HUES64 (cell line): Measurements from ENCODE around the gene JAGN1.
"Not testable (repeated sequence)": the region's sequence is repeated elsewhere in the genome, so short reads cannot be mapped to it uniquely, and the experiment has no call there.

ENCODE experiments used
- H3K27ac ChIP-seq: 2 replicates; pipeline ENCODE4 v1.7.0; 2013; ENCODE audit warnings: low read depth, low read length, inconsistent platforms
- H3K27me3 ChIP-seq: 2 replicates; pipeline ENCODE4 v1.6.1; 2013; ENCODE audit warnings: mild to moderate bottlenecking, low read length; ENCODE audit not compliant: insufficient read depth
- H3K36me3 ChIP-seq: 2 replicates; pipeline ENCODE4 v1.6.1; 2013; ENCODE audit warnings: mild to moderate bottlenecking, low read length; ENCODE audit not compliant: insufficient read depth
- H3K4me1 ChIP-seq: 2 replicates; pipeline ENCODE4 v1.6.1; 2013; ENCODE audit warnings: mild to moderate bottlenecking, low read length, moderate library complexity; ENCODE audit not compliant: insufficient read depth
- H3K4me3 ChIP-seq: 2 replicates; pipeline ENCODE4 v1.5.1; 2013; ENCODE audit warnings: mild to moderate bottlenecking, low read length, moderate library complexity
- H3K9ac ChIP-seq: 2 replicates; pipeline ENCODE4 v1.6.1; 2013; ENCODE audit warnings: mild to moderate bottlenecking, low read depth, low read length
- H3K9me3 ChIP-seq: 2 replicates; pipeline ENCODE4 v1.6.1; 2013; ENCODE audit warnings: low read depth, low read length; ENCODE audit not compliant: insufficient read depth
- WGBS: fragments of 150-250, 120-280 bp; methylation state at CpG from one replicate; pipeline ENCODE4 v1.1.7; 2013; ENCODE audit warnings: missing lambda C conversion rate; 5-methylcytosine and 5-hydroxymethylcytosine counted together

Gene JAGN1

DNA sequence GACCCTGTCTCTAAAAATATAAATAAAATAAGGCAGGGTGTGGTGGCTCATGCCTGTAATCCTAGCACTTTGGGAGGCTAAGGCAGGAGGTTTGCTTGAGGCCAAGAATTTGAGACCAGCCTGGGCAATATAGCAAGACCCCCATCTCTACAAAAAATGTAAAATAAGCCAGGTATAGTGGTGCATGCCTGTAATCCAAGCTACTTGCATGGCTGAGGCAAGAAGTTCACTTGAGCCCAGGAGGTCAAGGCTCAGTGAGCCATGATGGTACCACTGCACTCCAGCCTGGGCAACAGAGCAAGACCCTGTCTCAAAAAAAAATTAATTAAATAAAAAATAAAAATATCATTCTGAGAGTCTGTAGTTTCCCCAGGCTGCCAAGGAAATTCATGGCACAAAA is 4.1 kb upstream of the JAGN1 start:
- H3K27ac ChIP-seq = no peak overlapping the region

DNA sequence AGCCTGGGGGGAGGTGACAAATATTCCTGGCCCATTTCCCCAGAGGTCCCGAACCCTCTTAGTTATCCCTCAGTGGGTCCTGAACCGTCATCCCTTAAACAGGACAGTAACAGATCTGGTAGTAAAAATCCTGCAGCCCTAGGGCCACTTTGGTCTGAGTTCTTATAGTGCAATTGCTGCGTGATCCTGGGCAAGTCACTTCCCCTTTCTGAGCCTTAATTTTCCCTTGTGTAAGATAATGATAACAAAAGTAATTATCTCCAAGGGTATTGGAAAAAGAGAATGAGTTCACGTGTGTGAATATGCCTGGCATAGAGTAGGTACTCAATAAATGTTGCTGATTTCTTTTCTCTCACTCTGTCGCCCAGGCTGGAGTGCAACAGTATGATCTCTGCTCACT is 2.9 kb upstream of the JAGN1 start:
- no peaks in the 10 kb centered on the region for H3K9me3 ChIP-seq
- H3K27ac ChIP-seq = no peak overlapping the region
- H3K4me1 ChIP-seq = no peaks in the 10 kb centered on the region
- H3K4me3 ChIP-seq = no peak overlapping the region
- H3K27me3 ChIP-seq = no peaks in the 10 kb centered on the region
- peaks cover 3% of the 10 kb centered on the region for H3K36me3 ChIP-seq
- 90% methylated on average over 5 of the region's 5 CpGs for WGBS
- no peak overlapping the region for H3K9ac ChIP-seq

More for the DNA sequence above, 4.1 kb upstream of the JAGN1 start:
- Histone ChIP-seq H3K27me3 (no peaks in the 10 kb centered on the region), H3K36me3 (no peaks in the 10 kb centered on the region), H3K9me3 (no peaks in the 10 kb centered on the region), H3K4me1 (no peaks in the 10 kb centered on the region), H3K9ac (no peak overlapping the region), H3K4me3 (no peak overlapping the region)

- Histone ChIP-seq H3K27ac (no peak overlapping the region), H3K4me1 (no peaks in the 10 kb centered on the region), H3K9ac (no peak overlapping the region), H3K27me3 (no peaks in the 10 kb centered on the region), H3K9me3 (no peaks in the 10 kb centered on the region), H3K36me3 (peaks cover 13% of the 10 kb centered on the region), H3K4me3 (no peak overlapping the region)
- WGBS = 91% methylated on average over 3 of the region's 3 CpGs
Observed at GRCh38 chr3:9888540-9888939, 1.9 kb upstream of the JAGN1 start.

- Histone ChIP-seq H3K9ac (no peak overlapping the region), H3K9me3 (no peaks in the 10 kb centered on the region), H3K27me3 (no peaks in the 10 kb centered on the region), H3K36me3 (peaks cover 21% of the 10 kb centered on the region), H3K4me3 (no peak overlapping the region), H3K4me1 (no peaks in the 10 kb centered on the region), H3K27ac (no peak overlapping the region)
- 86% methylated on average over 3 of the region's 5 CpGs for WGBS
Observed at GRCh38 chr3:9889405-9889804, 1.0 kb upstream of the JAGN1 start.

- no peaks in the 10 kb centered on the region for H3K27me3 ChIP-seq
- H3K27ac ChIP-seq = peak overlapping the region; percentile 86
Observed at GRCh38 chr3:9891072-9891622, 737 bp downstream of the JAGN1 start.

GRCh38 chr3:9893739-9894138 is 3.3 kb downstream of the JAGN1 start:
- Histone ChIP-seq H3K4me3 (no peak overlapping the region), H3K9ac (no peak overlapping the region), H3K9me3 (no peaks in the 10 kb centered on the region), H3K27me3 (no peaks in the 10 kb centered on the region), H3K36me3 (peaks cover 24% of the 10 kb centered on the region), H3K4me1 (no peaks in the 10 kb centered on the region), H3K27ac (no peak overlapping the region)
- WGBS = 94% methylated on average over 1 of the region's 1 CpG

More at GRCh38 chr3:9891072-9891622, 737 bp downstream of the JAGN1 start:
- Histone ChIP-seq H3K9me3 (no peaks in the 10 kb centered on the region), H3K4me3 (peak overlapping the region; percentile 86), H3K4me1 (no peaks in the 10 kb centered on the region), H3K36me3 (peaks cover 24% of the 10 kb centered on the region), H3K9ac (peak overlapping the region; percentile 93)
- WGBS = 11% methylated on average over 11 of the region's 12 CpGs

- H3K4me1 ChIP-seq, H3K27me3 ChIP-seq: not testable (repeated sequence)
Observed at GRCh38 chr3:9895715-9896114, 5.3 kb downstream of the JAGN1 start.

GRCh38 chr3:9896755-9897407 is 6.5 kb downstream of the JAGN1 start:
- 97% methylated on average over 10 of the region's 10 CpGs for WGBS
- peaks cover 24% of the 10 kb centered on the region for H3K36me3 ChIP-seq
- not testable (repeated sequence) for H3K4me1 ChIP-seq, H3K4me3 ChIP-seq, H3K27me3 ChIP-seq, H3K27ac ChIP-seq, H3K9ac ChIP-seq, H3K9me3 ChIP-seq

More at GRCh38 chr3:9895715-9896114, 5.3 kb downstream of the JAGN1 start:
- H3K27ac ChIP-seq, H3K4me3 ChIP-seq, H3K9me3 ChIP-seq, H3K9ac ChIP-seq: not testable (repeated sequence)
- 93% methylated on average over 3 of the region's 3 CpGs for WGBS
- H3K36me3 ChIP-seq = peaks cover 24% of the 10 kb centered on the region

- Histone ChIP-seq H3K9me3 (no peaks in the 10 kb centered on the region), H3K4me1 (peaks cover 7% of the 10 kb centered on the region), H3K27me3 (no peaks in the 10 kb centered on the region), H3K27ac (no peak overlapping the region), H3K9ac (no peak overlapping the region), H3K4me3 (no peak overlapping the region), H3K36me3 (peaks cover 19% of the 10 kb centered on the region)
- 79% methylated on average over 4 of the region's 4 CpGs for WGBS
Observed at GRCh38 chr3:9897408-9898372, 7.3 kb downstream of the JAGN1 start.

DNA sequence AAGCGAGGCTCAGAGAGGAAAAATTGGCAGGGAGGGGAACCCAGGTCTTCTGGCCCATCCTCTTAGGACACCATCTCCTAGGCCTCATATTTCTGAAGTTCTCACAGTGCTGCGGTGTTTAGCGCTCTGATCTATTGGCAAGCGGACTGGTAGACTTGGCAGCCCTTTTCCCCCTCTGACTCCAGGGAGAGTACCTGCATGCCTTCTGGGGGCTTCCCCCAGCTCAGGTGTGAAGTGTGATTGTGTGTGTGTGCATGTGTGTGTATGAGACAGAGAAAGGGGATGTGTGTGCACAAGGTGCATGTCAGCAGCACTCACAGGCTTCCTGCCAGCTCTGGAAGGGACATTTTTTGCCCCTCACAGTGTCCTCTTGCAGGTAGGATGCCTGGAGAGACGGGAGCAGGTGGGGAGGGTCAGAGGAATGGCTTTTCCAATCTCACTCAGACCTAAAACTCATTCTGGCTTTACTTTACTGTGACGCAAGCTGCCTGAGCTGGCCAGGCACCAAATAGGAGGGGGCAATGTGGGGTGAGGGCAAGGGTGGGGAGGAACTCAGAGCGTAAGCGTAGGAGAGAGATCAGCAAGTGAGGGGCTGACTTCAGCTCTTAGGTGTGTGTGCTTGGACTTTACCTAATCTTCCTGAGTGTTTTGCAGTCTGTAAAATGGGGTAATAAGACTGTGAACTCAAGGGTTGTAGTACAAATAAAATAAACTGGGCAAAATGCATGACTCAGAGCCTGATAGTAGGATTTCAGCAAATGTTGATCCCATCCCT is 8.2 kb downstream of the JAGN1 start:
- Histone ChIP-seq H3K9me3 (no peaks in the 10 kb centered on the region), H3K4me1 (peaks cover 16% of the 10 kb centered on the region), H3K4me3 (no peak overlapping the region), H3K9ac (no peak overlapping the region), H3K27ac (no peak overlapping the region), H3K27me3 (no peaks in the 10 kb centered on the region), H3K36me3 (peaks cover 9% of the 10 kb centered on the region)
- WGBS = 86% methylated on average over 7 of the region's 8 CpGs
